HL-60 (cell line): Measurements from ENCODE around the gene SRSF5.

Experiments used
- GABPA ChIP-seq: IDR thresholded peaks from 2 replicates; pipeline ENCODE4 v1.6.1; 2012; ENCODE audit warnings: low read depth
- POLR2AphosphoS5 ChIP-seq: IDR thresholded peaks from 2 replicates; pipeline ENCODE4 v1.6.1; 2012; ENCODE audit warnings: low read depth
- TF ChIP-seq, protein P1 (sequence below): IDR thresholded peaks from one replicate; pipeline ENCODE4 v1.5.1; 2011; ENCODE audit warnings: low read length, control low read depth, inconsistent platforms; ENCODE audit not compliant: insufficient read depth
- TF ChIP-seq, protein P2 (sequence below): IDR thresholded peaks from 2 replicates; pipeline ENCODE4 v1.6.1; 2012; ENCODE audit warnings: low read depth; ENCODE audit not compliant: insufficient replicate concordance

DNA sequence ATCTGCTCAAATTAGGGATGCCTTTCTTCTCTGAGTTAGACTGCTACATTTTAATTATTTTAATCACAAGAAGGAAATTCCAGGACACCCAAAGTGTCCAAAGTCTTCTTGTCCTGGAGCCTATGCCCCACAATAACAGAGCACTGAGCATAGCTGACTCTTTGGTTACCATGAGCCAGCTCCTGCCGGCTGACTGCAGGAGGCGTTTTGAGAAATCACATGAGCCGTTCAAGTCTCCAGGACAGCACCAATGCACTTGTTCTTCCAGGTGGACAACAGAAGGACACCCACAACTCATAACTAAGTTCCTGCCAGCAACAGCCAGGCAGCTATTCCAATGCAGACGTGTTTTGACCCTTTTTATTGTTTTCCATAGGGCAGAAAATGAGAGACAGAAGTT is 46.0 kb upstream of the SRSF5 start:
- TF ChIP-seq, protein P1, sequence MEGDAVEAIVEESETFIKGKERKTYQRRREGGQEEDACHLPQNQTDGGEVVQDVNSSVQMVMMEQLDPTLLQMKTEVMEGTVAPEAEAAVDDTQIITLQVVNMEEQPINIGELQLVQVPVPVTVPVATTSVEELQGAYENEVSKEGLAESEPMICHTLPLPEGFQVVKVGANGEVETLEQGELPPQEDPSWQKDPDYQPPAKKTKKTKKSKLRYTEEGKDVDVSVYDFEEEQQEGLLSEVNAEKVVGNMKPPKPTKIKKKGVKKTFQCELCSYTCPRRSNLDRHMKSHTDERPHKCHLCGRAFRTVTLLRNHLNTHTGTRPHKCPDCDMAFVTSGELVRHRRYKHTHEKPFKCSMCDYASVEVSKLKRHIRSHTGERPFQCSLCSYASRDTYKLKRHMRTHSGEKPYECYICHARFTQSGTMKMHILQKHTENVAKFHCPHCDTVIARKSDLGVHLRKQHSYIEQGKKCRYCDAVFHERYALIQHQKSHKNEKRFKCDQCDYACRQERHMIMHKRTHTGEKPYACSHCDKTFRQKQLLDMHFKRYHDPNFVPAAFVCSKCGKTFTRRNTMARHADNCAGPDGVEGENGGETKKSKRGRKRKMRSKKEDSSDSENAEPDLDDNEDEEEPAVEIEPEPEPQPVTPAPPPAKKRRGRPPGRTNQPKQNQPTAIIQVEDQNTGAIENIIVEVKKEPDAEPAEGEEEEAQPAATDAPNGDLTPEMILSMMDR: no peak
- no peak for TF ChIP-seq GABPA
- TF ChIP-seq, protein P2, sequence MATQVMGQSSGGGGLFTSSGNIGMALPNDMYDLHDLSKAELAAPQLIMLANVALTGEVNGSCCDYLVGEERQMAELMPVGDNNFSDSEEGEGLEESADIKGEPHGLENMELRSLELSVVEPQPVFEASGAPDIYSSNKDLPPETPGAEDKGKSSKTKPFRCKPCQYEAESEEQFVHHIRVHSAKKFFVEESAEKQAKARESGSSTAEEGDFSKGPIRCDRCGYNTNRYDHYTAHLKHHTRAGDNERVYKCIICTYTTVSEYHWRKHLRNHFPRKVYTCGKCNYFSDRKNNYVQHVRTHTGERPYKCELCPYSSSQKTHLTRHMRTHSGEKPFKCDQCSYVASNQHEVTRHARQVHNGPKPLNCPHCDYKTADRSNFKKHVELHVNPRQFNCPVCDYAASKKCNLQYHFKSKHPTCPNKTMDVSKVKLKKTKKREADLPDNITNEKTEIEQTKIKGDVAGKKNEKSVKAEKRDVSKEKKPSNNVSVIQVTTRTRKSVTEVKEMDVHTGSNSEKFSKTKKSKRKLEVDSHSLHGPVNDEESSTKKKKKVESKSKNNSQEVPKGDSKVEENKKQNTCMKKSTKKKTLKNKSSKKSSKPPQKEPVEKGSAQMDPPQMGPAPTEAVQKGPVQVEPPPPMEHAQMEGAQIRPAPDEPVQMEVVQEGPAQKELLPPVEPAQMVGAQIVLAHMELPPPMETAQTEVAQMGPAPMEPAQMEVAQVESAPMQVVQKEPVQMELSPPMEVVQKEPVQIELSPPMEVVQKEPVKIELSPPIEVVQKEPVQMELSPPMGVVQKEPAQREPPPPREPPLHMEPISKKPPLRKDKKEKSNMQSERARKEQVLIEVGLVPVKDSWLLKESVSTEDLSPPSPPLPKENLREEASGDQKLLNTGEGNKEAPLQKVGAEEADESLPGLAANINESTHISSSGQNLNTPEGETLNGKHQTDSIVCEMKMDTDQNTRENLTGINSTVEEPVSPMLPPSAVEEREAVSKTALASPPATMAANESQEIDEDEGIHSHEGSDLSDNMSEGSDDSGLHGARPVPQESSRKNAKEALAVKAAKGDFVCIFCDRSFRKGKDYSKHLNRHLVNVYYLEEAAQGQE: no peak
- TF ChIP-seq POLR2AphosphoS5: no peak
